ENCODE measurements around the gene PSME3IP1. TPM values are rescaled to one million over a fixed set of nuclear protein-coding genes. Genes with fewer than 3 reads are reported as not detected.

PSME3IP1 gene
- total RNA-seq, 1 experiment from 2014 or later, result 98.4 TPM

GRCh38 chr16:57145046-57146021, 40.5 kb downstream of the PSME3IP1 start:
- H3K9ac ChIP-seq (ENCODE audit: low read length), result no peak overlapping the region

GRCh38 chr16:57144027-57144426, 41.8 kb downstream of the PSME3IP1 start:
- Histone ChIP-seq H3K4me3 (ENCODE audit: low read length) (no peak overlapping the region), H3K4me1 (ENCODE audit: low read length) (peaks cover 10% of the 10 kb centered on the region), H3K36me3 (ENCODE audit: insufficient read depth, low read length) (no peaks in the 10 kb centered on the region), H3K9me2 (replicated peaks; ENCODE audit: insufficient read depth, low read length) (no peaks in the 10 kb centered on the region), H2AFZ (ENCODE audit: low read length) (no peak overlapping the region), H3K9ac (ENCODE audit: low read length) (no peak overlapping the region), H3K27me3 (ENCODE audit: low read length) (no peaks in the 10 kb centered on the region), H3K79me2 (ENCODE audit: low read length) (no peaks in the 10 kb centered on the region), H3K27ac (ENCODE audit: low read length) (no peak overlapping the region), H3K9me3 (ENCODE audit: low read length) (no peaks in the 10 kb centered on the region), H3K4me2 (ENCODE audit: low read depth, low read length, poor library complexity, severe bottlenecking) (no peak overlapping the region), H4K20me1 (ENCODE audit: insufficient read depth, low read depth, low read length) (no peaks in the 10 kb centered on the region)
- no peak for DNase-seq

More at GRCh38 chr16:57145046-57146021, 40.5 kb downstream of the PSME3IP1 start:
- H3K36me3 ChIP-seq (ENCODE audit: insufficient read depth, low read length), result no peaks in the 10 kb centered on the region
- H3K4me2 ChIP-seq (ENCODE audit: low read depth, low read length, poor library complexity, severe bottlenecking), result no peak overlapping the region
- no peak overlapping the region for H3K27ac ChIP-seq (ENCODE audit: low read length)
- DNase-seq, result no peak
- H4K20me1 ChIP-seq (ENCODE audit: insufficient read depth, low read depth, low read length), result no peaks in the 10 kb centered on the region
- no peaks in the 10 kb centered on the region for H3K27me3 ChIP-seq (ENCODE audit: low read length)
- no peak overlapping the region for H3K4me3 ChIP-seq (ENCODE audit: low read length)
- no peak overlapping the region for H2AFZ ChIP-seq (ENCODE audit: low read length)
- no peaks in the 10 kb centered on the region for H3K9me3 ChIP-seq (ENCODE audit: low read length)
- H3K9me2 ChIP-seq (replicated peaks; ENCODE audit: insufficient read depth, low read length), result no peaks in the 10 kb centered on the region
- H3K79me2 ChIP-seq (ENCODE audit: low read length), result no peaks in the 10 kb centered on the region
- peaks cover 10% of the 10 kb centered on the region for H3K4me1 ChIP-seq (ENCODE audit: low read length)

- H4K20me1 ChIP-seq (ENCODE audit: insufficient read depth, low read depth, low read length), result no peaks in the 10 kb centered on the region
- no peak overlapping the region for H3K4me2 ChIP-seq (ENCODE audit: low read depth, low read length, poor library complexity, severe bottlenecking)
- no peaks in the 10 kb centered on the region for H3K79me2 ChIP-seq (ENCODE audit: low read length)
- H3K27me3 ChIP-seq (ENCODE audit: low read length), result no peaks in the 10 kb centered on the region
- H3K9me3 ChIP-seq (ENCODE audit: low read length), result no peaks in the 10 kb centered on the region
- peaks cover 10% of the 10 kb centered on the region for H3K4me1 ChIP-seq (ENCODE audit: low read length)
- H3K36me3 ChIP-seq (ENCODE audit: insufficient read depth, low read length), result no peaks in the 10 kb centered on the region
- no peak overlapping the region for H2AFZ ChIP-seq (ENCODE audit: low read length)
- no peaks in the 10 kb centered on the region for H3K9me2 ChIP-seq (replicated peaks; ENCODE audit: insufficient read depth, low read length)
- H3K9ac ChIP-seq (ENCODE audit: low read length), result no peak overlapping the region
- DNase-seq, result no peak
- no peak overlapping the region for H3K27ac ChIP-seq (ENCODE audit: low read length)
- no peak overlapping the region for H3K4me3 ChIP-seq (ENCODE audit: low read length)
Measured at GRCh38 chr16:57143149-57143921, 42.5 kb downstream of the PSME3IP1 start.

DNA sequence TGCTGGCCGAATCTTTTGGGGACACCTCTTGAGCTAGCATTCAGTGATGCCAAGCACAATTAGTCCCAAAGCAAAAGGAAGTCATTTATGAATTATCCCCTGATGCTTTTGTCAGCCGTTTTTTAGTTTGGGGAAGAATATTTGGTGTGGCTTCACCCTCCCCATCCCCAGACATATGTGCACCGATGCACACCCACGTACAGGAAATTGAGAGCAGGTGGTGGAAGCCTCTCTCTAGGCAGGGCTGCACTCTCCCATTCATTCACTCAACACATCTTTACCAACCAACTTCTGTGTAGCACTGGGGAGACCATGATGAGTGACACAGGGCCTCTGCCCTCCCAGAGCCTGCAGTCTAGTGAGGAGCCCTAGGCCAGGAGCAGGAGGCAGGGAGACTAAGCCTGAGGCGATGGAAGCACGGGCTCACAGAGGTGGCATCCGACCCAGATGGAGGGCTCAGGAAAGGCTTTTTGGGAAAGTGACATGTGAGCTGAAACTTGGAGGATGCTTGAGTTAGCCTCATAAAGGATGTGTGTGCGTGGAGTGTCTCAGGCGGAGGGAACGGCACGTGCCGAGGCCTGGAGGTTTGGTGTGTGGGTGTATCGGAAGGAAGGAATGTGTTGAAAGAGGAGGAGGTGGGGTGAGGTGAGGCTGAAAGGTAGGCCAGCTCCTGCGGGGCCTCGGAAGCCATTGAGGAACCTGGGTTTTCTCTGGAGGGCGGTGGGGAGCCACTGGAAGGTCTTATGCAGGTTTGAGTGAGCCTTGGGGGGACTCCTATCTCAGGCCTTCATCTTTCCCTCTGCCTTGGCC, 43.8 kb downstream of the PSME3IP1 start:
- Histone ChIP-seq H2AFZ (ENCODE audit: low read length) (no peak overlapping the region), H3K4me3 (ENCODE audit: low read length) (no peak overlapping the region), H3K27me3 (ENCODE audit: low read length) (no peaks in the 10 kb centered on the region), H3K9me2 (replicated peaks; ENCODE audit: insufficient read depth, low read length) (no peaks in the 10 kb centered on the region), H3K4me1 (ENCODE audit: low read length) (no peaks in the 10 kb centered on the region), H3K79me2 (ENCODE audit: low read length) (no peaks in the 10 kb centered on the region), H3K27ac (ENCODE audit: low read length) (no peak overlapping the region), H3K4me2 (ENCODE audit: low read depth, low read length, poor library complexity, severe bottlenecking) (no peak overlapping the region), H3K9me3 (ENCODE audit: low read length) (no peaks in the 10 kb centered on the region), H4K20me1 (ENCODE audit: insufficient read depth, low read depth, low read length) (no peaks in the 10 kb centered on the region), H3K9ac (ENCODE audit: low read length) (no peak overlapping the region), H3K36me3 (ENCODE audit: insufficient read depth, low read length) (no peaks in the 10 kb centered on the region)
- no peak for DNase-seq

GRCh38 chr16:57140931-57141668, 44.7 kb downstream of the PSME3IP1 start:
- Histone ChIP-seq H3K4me3 (ENCODE audit: low read length) (no peak overlapping the region), H2AFZ (ENCODE audit: low read length) (no peak overlapping the region), H3K27me3 (ENCODE audit: low read length) (no peaks in the 10 kb centered on the region), H3K4me1 (ENCODE audit: low read length) (no peaks in the 10 kb centered on the region), H3K4me2 (ENCODE audit: low read depth, low read length, poor library complexity, severe bottlenecking) (no peak overlapping the region), H3K9me2 (replicated peaks; ENCODE audit: insufficient read depth, low read length) (no peaks in the 10 kb centered on the region), H3K79me2 (ENCODE audit: low read length) (no peaks in the 10 kb centered on the region), H4K20me1 (ENCODE audit: insufficient read depth, low read depth, low read length) (no peaks in the 10 kb centered on the region), H3K36me3 (ENCODE audit: insufficient read depth, low read length) (no peaks in the 10 kb centered on the region), H3K27ac (ENCODE audit: low read length) (no peak overlapping the region), H3K9ac (ENCODE audit: low read length) (no peak overlapping the region), H3K9me3 (ENCODE audit: low read length) (no peaks in the 10 kb centered on the region)
- no peak for DNase-seq

DNA sequence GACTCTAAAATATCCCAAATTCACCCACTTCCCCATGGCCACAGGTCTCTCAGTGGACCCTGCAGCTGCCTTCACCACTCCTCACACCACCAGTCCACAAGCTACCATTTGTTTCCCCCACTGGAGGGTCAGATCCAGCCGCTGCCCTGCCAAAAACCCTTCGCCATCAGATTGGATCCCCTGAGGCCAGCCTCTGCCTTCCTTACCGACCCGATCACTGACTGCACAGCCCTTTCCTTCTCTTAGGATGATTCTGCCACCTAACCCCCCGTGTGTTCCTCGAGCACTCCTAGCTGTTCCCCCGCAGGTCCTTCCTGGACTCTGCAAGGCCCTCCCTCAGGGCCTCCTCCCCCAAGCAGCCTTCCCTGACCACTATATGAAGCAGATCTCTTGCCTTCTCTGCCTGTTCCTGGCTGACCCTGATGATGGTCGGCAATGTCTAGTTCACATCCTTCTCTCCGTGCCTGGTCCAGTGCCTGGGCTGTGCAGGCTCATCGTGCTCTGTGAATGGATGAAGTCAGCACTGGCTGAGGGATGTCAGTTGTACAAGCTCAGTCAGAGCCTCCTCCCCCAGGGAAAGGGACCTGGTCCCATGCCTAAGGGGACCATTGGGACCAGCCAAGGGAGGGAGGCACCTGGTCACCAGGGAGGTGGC, 47.4 kb downstream of the PSME3IP1 start:
- DNase-seq, result no peak
- Histone ChIP-seq H3K79me2 (ENCODE audit: low read length) (no peaks in the 10 kb centered on the region), H3K27me3 (ENCODE audit: low read length) (no peaks in the 10 kb centered on the region), H3K9me3 (ENCODE audit: low read length) (no peaks in the 10 kb centered on the region), H3K9me2 (replicated peaks; ENCODE audit: insufficient read depth, low read length) (no peaks in the 10 kb centered on the region), H4K20me1 (ENCODE audit: insufficient read depth, low read depth, low read length) (no peaks in the 10 kb centered on the region), H3K36me3 (ENCODE audit: insufficient read depth, low read length) (no peaks in the 10 kb centered on the region), H2AFZ (ENCODE audit: low read length) (no peak overlapping the region), H3K4me3 (ENCODE audit: low read length) (no peak overlapping the region), H3K9ac (ENCODE audit: low read length) (no peak overlapping the region), H3K27ac (ENCODE audit: low read length) (no peak overlapping the region), H3K4me2 (ENCODE audit: low read depth, low read length, poor library complexity, severe bottlenecking) (no peak overlapping the region), H3K4me1 (ENCODE audit: low read length) (no peaks in the 10 kb centered on the region)

DNA sequence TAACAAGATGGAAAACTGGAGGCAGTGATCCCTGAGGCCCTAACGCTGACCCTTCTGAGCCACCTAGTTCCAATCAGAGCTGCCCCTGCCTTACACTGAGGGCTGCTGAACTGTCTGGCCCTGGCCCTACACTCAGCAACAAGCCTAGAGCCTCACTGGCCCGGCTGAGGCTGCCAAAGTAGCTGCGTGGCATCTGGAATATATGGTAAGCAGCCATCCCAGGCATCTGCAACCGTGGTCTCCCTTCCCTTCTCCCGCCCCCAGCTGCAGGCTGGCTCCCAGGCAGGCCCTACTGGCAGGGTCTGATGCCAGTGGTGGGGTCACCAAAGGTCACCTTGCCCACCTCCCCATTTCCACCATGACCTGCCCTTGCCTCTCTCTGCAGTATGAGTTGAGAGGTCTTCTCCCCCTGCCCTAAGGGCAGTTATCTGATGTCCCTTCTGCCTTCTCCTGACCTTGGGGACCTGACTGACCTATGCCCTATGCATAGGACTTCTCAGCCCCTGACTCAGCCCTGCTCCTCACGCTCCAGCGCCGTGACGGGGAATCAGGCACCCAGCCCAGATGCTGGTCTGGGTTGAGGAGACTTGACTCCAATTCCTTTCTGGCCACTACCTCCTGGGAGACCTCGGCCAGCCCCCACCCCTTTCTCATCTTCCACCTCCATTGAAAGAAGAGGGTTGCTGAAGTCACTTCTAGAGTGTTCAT, 48.1 kb downstream of the PSME3IP1 start:
- DNase-seq, result no peak
- Histone ChIP-seq H3K79me2 (ENCODE audit: low read length) (no peaks in the 10 kb centered on the region), H3K9me3 (ENCODE audit: low read length) (no peaks in the 10 kb centered on the region), H3K4me3 (ENCODE audit: low read length) (no peak overlapping the region), H3K4me1 (ENCODE audit: low read length) (no peaks in the 10 kb centered on the region), H3K9ac (ENCODE audit: low read length) (no peak overlapping the region), H2AFZ (ENCODE audit: low read length) (no peak overlapping the region), H3K27ac (ENCODE audit: low read length) (no peak overlapping the region), H3K4me2 (ENCODE audit: low read depth, low read length, poor library complexity, severe bottlenecking) (no peak overlapping the region), H3K36me3 (ENCODE audit: insufficient read depth, low read length) (no peaks in the 10 kb centered on the region), H3K9me2 (replicated peaks; ENCODE audit: insufficient read depth, low read length) (no peaks in the 10 kb centered on the region), H3K27me3 (ENCODE audit: low read length) (no peaks in the 10 kb centered on the region), H4K20me1 (ENCODE audit: insufficient read depth, low read depth, low read length) (no peaks in the 10 kb centered on the region)

All from Karpas-422 (cell line).